ENCODE results near the gene HYAL2.

HYAL2 gene

DNA sequence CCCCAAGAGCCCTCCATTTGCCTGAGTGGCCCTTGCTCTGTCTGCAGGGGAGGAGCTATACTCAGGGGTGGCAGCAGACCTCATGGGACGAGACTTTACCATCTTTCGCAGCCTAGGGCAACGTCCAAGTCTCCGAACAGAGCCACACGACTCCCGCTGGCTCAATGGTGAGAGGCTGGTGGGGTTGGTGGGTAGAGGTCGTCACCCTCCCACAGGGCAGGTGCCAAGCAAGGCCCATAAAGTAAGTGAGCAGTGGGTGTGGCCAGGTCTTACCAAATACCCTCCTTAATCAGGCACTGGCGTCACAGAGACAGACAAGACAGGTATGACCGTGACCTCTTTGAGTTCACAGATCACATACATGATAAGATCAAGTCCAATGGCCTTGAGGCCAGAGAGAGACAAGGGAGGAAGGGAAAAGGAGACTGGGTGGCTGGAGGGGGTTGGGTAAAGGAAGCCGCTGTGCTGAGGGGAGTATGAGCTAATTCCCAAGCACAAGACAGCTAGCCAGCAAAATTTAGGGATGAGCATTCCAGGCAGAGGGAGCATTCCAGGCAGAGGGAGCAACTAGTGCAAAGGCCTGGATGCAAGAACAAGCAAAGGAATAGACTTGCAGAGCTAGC is 51.1 kb downstream of the HYAL2 start:
- no peak for DNase-seq (ENCODE audit: low read depth in 3 of 3, low spot score in 1 of 3)

DNA sequence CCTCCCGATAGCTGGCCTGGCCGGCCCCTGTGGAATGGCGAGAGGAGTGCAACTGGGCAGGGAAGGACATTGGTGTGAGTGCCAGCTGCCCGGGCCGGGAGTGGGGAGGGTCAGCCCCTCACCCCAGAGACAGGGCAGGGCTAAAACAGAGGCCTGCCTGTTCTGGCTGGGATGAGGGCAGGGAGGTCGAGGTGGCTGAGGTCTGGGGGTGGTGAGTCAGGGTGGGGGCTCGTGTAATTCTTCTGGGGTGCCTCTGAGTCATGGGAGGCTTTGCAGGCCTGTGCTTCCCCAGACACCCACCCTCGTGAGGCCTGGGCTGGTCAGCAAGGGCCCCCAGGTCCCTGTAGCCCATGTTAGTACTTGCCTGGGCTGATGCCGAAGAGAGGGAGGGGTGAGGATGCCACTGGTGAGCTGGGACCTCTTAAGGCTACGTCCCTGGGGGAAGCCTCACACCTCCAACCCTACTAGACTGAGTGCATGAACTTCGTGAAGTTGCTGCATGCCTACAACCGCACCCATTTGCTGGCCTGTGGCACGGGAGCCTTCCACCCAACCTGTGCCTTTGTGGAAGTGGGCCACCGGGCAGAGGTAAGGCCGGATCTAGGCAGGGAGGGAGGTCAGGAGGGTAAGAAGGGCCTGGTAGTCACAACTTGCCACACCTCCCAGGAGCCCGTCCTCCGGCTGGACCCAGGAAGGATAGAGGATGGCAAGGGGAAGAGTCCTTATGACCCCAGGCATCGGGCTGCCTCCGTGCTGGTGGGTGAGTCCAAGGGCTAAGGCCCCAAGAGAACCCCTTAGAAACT is 51.9 kb downstream of the HYAL2 start:
- DNase-seq (ENCODE audit: low read depth in 3 of 3, low spot score in 1 of 3), result no peak

DNA sequence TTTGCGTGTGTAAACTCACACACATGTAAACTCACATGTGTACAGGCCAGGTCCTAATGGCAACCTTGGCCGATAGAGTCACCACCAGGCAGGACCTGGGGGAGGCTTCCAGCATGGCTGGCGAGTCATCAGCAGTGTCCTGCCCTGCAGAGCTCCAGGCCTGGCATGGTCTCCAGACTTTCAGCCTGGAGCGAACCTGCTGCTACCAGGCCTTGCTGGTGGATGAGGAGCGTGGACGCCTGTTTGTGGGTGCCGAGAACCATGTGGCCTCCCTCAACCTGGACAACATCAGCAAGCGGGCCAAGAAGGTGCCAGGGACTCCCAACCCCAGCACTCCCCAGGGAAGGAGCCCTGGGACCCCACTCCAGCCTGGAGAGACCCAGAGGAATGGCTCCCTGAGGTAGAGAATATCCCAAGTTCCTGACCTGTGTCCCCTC is 52.5 kb downstream of the HYAL2 start:
- no peak for DNase-seq (ENCODE audit: low read depth in 3 of 3, low spot score in 1 of 3)

DNA sequence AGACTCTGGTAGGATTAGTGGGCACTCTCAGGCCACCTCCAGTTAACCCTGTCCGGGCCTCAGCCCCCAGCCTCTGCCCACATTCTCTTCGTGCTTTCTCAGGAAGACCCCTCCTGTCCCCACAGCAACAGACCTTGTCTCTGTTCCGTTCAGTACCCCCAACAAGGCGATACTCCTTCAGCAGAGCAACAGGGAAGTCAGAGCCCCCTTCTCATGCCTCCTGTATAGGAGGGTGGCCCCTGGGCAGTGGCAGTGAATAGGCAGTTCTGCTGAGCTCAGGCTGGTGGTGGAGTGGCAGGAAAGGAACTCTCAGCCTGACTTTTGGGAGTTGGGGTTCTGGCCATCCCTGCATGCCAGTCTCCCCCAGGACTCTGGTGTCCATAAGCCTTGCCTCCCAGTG is 53.1 kb downstream of the HYAL2 start:
- no peak for DNase-seq (ENCODE audit: low read depth in 3 of 3, low spot score in 1 of 3)

DNA sequence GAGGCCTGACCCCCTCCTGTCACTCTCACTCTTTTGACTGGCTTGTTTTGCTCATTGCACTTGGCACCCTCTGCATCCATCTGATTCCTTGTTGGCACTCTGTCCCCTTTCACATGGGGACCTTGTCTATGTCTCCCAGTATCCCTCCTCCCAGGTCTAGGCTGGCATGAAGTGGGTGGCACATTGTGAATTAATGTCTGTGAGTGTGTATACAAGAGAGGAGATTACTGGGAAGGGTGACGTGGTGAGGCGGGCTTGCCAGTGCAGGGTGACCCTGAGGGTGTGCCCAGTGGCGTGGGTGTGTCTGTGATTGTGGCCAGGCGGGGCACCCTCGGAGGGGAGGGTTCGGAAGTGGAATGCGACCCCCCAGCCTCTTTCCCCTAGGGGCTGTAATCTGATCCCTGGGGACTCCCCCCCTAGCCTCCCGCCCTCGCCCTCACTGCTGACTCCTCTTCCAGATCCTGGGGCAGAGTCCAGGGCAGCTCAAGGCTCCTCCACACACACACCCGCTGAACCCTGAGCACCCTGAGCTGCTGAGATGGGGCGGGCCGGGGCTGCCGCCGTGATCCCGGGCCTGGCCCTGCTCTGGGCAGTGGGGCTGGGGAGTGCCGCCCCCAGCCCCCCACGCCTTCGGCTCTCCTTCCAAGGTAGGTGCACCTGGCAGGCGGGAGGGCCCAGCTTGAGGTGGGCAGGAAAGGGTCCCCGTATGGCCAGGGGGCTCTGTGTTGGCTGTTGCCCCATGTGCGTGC is 53.7 kb downstream of the HYAL2 start, which contains the start of gene SEMA3B:
Gene SEMA3B (plus strand): TSS at position 445 of the 749 bp plus-strand sequence. CDS start 94 bp downstream, at position 539.
- DNase-seq (ENCODE audit: low read depth in 3 of 3, low spot score in 1 of 3), result no peak

DNA sequence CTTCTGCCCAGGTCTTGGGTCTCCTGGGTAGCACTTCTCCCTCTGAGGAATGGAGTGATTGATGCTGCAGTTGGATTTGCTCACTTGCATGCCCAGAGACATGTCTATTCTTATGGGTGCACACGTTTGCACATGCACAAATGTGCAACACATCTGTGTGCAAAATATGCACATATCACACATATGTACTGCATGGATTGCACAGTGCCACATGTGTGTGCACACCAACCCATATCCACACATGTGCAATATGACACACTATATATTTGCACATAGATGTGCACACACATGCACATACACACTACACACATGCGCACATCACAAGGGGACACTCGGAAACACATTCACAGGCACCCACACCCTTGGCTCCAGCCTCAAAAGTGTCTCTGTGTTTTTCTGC is 54.3 kb downstream of the HYAL2 start:
- DNase-seq (ENCODE audit: low read depth in 3 of 3, low spot score in 1 of 3), result no peak

Measured in stimulated activated CD4-positive, alpha-beta T cell treated with anti-CD3 and anti-CD28 coated beads, TNF-alpha, amount 100 ng/mL, for 1 hour (primary cell).